GM19463 (cell line): Measurements from ENCODE around the gene TRIM4.

Experiments used
- ATAC-seq: cut with Tn5 transposase; IDR thresholded peaks from one replicate; pipeline ENCODE4 v1.9.1; 2021; ENCODE audit warnings: mild to moderate bottlenecking, moderate library complexity; ENCODE audit not compliant: unreplicated experiment

Gene TRIM4

DNA sequence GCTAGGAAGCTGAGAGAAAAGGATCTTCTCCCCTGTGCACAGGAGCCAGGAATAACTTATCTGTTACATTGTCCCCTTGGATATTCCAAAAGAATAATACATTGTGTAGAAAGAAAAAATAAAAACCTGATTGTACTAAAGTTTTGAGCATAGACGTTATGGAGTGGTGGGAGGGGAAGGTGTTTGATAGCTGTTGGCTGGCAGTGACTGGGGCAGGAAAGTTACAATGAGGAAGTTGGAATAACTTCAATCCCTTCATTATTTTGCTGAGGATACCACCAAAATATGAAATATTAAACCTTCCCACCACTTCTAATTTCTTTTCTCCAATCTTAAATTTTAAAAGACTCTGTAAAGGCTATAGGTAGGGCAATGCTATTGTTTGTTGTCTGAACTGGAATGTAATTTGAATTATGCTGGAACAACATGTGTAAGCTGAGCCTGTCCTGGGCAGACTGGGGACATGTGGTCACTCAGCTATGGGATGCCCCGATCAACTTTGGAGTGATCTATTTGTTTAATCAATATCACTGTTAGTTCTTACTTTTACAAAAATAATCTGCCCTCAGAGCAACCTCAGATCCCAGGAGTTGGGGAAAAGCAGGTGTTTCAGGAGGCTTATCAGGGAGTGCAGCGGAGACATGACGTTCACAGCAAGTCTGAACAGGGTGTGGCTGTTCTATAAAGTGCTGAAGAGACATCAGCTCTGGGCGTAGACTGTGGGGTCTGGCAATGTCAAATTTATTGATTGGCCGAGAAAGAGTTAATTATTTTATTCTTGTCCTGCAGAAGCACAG is 70.7 kb downstream of the TRIM4 start:
- no peak for ATAC-seq

DNA sequence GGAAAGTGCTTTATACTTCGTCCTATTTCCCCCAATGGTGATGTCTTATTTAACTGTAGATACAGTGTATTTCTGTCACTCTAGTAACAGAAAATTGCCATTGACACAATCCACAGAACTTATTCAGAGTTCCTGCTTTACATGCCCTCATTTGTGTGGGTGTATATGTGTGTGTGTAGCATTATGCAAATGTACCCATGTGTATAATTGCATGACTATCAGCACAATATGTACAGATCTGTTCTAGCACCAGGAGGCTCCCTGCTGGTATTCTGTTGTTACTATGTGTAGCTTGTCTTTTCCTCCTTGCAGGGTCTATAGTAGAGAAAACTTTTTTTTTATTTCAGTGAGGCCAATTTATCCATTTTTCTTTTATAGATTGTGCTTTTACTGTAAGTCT is 75.0 kb downstream of the TRIM4 start:
- no peak for ATAC-seq

DNA sequence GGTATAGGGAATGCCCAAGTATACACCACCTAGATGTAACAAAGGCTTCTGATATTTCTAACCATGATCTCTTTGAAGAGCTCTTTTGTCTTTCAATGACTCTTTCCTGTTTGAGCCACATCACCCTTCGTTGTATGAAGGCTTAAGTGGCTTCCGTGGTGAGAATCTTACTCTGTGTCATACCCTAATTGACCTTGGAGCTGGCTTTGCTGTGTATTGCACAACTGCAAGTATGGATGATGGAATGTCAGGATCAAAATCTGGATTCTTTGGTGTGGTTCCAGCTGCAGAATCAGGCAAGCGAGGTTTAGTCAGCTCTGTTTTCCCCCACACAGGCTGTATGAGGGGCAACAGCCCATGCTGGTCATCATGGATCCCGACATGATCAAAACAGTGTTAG is 75.5 kb downstream of the TRIM4 start:
- no peak for ATAC-seq

DNA sequence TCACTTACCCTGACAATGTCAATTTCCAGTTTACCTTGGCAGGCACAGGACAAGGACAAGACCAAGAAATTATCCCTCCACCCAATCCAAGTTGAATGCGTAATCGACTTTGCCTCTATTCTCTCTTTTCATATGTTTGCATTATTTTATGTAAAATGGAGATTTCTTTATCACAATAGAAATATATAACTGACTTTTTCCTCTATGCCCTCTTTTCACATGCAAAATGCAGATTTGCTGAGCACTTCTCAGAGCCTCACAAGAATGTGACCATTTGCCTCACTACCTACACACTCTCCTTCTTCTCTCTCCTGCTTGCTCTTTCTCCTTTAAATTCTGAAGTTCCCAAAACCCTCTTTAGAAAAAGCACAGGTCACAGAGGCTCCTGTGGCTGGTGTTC is 76.4 kb downstream of the TRIM4 start:
- no peak for ATAC-seq
